OCI-LY7 (cell line): ENCODE data around the gene LHX4.

Source experiments
- EZH2phosphoT487 ChIP-seq: fragments of 200-600 bp; sonication (generic); IDR thresholded peaks from 2 replicates; pipeline ENCODE4 v1.6.1; 2018; ENCODE audit warnings: low read depth, borderline replicate concordance, mild to moderate bottlenecking, mixed run types, antibody characterized with exemption, low read length, moderate library complexity, mixed read lengths
- TF ChIP-seq, protein P1 (sequence below): fragments of 200-600 bp; sonication (generic); conservative IDR thresholded peaks from 2 replicates; pipeline ENCODE4 v1.5.1; 2014; ENCODE audit warnings: mild to moderate bottlenecking, antibody characterized with exemption, low read length, moderate library complexity, mixed read lengths

DNA sequence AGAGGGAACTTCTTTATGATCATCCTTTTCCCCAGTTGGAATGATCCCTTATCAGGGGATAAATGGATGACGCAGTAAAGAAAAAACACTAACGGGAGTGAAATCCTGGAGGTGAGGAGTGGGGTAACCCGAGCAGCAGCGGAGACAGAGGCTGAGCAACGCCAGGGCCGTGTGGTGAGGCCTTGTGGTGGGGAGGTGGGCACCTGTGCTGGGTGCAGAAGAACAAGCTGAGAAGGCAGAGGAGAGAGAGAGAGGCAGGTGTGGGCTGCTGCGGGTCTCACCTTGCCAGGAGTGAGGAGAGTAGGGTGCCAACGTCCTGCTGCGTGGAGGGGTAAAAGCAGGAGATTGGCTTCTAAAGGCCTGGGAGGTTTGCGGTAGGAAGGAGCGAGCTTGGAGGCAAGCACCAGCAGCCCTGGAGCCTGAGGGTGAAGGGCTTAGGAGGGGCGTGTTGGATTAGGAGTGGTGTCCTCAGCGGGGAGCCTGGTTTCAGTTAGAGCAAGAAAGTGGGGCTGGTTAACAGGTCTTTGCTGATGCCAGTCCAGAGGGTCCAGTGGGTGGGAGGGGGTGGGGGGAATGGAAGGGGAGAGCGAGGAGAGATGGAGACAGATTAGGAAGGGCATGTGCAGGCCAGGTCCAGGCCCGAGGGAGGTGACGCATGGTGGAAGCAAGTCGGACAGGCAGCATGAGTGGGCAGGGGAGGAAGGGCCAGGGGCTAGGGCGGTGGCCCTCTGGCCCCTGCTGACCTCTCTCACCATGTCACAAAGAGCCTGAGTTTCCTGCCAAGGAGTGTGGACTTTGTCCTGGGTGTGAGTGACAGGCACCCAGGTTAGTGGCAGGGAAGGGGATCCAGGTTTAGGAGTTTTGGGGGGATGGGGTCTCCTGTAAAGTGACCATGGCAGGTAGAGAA lies 36.7 kb upstream of the LHX4 start:
- TF ChIP-seq, protein P1, sequence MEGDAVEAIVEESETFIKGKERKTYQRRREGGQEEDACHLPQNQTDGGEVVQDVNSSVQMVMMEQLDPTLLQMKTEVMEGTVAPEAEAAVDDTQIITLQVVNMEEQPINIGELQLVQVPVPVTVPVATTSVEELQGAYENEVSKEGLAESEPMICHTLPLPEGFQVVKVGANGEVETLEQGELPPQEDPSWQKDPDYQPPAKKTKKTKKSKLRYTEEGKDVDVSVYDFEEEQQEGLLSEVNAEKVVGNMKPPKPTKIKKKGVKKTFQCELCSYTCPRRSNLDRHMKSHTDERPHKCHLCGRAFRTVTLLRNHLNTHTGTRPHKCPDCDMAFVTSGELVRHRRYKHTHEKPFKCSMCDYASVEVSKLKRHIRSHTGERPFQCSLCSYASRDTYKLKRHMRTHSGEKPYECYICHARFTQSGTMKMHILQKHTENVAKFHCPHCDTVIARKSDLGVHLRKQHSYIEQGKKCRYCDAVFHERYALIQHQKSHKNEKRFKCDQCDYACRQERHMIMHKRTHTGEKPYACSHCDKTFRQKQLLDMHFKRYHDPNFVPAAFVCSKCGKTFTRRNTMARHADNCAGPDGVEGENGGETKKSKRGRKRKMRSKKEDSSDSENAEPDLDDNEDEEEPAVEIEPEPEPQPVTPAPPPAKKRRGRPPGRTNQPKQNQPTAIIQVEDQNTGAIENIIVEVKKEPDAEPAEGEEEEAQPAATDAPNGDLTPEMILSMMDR, result no peak
- TF ChIP-seq EZH2phosphoT487, result no peak
